NCI-H748 treated with DMSO at 0.1 percent for 48 hours (cell line): ENCODE measurements around the gene ZNF605.
A peak's percentile ranks its signal among the peaks of the same experiment; 100 is the strongest.
"Not testable (repeated sequence)": the region's sequence is repeated elsewhere in the genome, so short reads cannot be mapped to it uniquely, and the experiment has no call there.

Experiments
- DNase-seq: peaks from one replicate; lab custom pipeline; 2025; lab: John Stamatoyannopoulos, UW

Gene ZNF605

DNA sequence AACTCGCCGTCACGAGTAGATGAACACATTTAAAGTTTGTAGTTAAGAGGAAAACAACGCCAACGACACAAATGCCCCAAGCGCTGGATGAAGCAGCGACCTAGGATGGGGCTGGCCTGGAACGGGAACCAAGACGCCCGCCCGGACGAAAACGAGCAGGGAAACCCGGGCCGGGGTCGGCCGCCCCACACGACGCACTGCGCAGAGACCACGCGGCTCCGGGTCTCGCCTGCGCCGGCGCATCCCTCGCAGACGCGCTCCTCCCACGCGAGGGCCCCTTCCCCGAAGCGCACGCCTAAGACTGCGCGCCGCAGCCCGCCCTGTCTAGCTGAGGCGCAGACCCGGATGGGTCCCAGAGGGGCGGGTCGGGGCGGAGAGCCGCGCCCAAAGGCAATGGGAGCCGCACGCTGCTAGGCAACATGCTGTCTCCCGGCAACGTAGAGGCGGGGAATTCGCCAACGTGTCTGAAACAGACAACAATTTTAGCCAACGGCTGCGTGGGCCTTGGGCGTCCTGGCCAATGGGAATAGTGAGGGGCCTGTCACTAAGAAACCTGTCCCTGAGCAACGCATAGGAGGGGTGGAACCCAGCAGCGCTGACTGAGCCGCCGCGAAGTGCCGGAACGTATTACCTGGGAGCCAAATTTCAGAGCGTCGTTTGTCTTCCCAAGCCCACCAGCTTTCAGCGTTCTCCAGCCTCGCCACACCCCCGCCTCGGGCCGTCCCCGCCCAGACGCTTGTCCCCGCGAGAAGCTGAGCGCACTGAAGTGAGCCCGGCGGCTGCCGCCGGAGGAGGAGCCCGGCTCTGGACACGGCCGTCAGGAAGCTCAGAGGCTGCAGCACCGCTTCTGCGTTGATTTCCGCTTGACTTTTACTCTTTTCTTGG is 47.7 kb downstream of the ZNF605 start:
- DNase-seq: peak; percentile 97

- DNase-seq: not testable (repeated sequence)
These were observed 48.3 kb downstream of the ZNF605 start for GRCh38 chr12:132907789-132908144.

- no peak for DNase-seq
These were observed 48.9 kb downstream of the ZNF605 start for GRCh38 chr12:132907216-132907615.

DNA sequence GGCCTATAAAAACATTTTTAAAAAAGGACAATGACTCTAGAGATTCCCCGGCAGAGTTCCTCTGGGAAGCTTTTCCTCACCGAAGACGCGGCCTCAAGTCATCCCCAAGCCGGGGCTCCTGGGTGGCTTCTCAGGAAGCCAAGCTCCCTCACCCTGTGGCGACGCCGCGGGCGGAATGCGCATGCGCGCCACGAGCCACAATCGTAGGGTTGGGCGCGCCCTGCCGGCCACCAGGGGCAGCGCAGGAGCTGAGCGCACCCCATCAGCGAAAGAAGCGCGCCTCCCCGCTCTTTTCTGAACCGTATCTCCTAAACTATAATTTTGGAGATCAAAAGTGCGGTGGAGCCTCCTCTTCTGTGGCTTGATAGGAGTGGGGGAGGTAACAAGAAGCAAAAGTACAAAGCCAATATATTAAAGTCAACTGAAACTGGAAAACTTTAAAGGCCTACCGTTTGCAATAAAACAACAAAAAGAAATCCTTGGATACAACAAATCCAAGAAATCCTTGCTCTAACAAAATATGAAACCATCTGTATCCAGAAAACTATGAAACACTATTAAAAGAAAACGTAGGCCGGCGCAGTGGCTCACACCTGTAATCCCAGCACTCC is 51.3 kb downstream of the ZNF605 start:
- no peak for DNase-seq

- no peak for DNase-seq
These were observed 57.1 kb downstream of the ZNF605 start for GRCh38 chr12:132899033-132899432.

GRCh38 chr12:132888852-132889251 is 67.3 kb downstream of the ZNF605 start:
- DNase-seq: no peak

DNA sequence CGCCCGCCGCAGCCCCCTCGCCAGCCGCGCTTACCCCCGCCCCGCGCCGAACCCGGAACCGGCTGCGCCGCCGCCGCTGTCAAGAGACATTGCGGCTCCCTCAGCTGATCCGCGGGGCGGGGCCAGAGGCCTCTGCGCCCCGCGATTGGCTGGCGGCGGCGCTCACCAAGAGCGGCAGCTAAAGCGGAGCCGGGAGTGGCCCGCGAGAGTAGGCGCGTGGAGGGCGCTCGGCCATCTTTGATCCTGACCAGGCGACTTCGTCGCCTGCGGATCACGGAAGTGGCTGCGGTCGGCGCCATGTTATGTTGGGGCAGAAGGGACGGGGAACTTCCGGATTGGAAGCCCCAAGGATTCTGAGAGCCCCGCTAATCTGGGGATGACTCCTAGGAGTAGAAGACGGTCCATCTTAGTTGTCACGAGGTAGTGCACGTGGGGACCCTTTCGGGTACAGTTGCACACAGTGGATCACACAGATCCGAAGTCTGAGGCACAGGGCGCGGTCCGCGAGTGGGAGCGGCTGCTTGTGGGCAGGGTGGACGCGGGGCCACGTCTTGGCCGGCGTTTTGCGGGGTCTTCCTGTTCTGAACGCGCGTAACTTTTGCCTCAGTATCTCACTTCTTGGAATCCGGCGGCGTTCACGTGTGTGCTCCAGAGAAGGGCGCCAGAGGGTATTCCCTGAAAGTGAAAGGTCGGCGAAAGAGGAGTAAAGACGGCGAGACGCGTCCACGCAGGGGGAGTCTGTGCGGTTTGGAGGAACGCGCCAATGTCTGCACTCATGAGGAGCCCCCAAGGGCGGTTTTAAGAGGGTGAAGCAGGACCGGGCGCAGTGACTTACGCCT is 68.4 kb downstream of the ZNF605 start, which contains the start of gene CHFR:
TSS of gene CHFR (minus strand) at position 93 of the 839 bp plus-strand sequence. CDS start 277 bp downstream, outside the sequence.
- peak; percentile 83 for DNase-seq

DNA sequence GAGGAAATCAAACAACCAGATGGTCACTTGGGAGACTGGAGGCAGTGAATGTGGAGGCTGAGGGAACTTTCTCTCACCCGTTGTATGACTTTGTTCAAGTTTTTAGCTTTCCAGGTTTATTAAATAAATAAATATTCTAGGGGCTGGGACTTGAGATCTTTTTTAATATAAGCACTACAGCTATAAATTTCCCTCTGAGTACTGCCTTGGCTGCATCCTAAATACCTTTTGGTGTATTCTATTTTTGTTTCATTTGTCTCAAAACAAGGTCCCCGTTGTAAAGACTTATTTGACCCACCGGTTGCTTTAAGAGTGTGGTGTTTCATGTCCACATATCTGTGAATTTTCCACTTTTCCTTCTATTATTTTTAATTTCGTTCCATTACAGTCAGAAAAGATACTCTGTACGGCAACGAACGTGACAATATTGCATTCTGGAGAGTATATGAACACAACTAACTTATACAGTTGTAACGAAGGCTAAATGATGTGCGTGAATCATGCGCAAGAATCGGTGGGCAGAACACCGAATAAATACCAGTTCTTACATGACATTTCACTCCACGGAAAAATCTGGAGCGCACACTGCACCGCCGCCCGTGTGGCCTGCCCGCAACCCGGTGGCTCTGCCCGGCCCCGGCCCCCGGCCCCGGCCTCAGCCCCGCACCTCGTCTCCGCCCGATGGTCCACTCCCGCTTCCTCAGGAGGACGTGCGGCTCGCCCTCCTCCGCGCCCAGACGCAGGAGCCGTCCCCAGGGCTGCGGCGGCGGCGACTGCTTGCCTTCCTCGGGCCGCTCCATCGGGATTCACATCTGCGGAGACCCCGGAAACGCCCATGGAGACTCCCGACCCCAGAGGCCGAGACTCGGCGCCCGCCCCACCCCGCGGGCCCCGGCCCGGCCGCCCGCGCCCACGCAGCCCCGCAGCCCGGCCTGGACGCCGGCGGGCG is 69.3 kb downstream of the ZNF605 start:
- DNase-seq: no peak

- no peak for DNase-seq
These were observed 74.3 kb downstream of the ZNF605 start for GRCh38 chr12:132881818-132882217.

DNA sequence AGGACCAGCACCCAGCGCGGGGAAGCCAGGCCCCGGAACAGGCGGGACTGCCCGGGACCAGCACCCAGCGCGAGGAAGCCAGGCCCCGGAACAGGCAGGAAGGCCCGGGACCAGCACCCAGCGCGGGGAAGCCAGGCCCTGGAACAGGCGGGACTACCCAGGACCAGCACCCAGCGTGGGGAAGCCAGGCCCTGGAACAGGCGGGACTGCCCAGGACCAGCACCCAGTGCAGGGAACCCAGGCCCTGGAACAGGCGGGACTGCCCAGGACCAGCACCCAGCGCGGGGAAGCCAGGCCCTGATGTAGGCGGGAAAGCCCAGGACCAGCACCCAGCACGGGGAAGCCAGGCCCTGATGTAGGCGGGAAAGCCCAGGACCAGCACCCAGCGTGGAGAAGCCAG is 81.5 kb downstream of the ZNF605 start:
- DNase-seq: not testable (repeated sequence)

DNA sequence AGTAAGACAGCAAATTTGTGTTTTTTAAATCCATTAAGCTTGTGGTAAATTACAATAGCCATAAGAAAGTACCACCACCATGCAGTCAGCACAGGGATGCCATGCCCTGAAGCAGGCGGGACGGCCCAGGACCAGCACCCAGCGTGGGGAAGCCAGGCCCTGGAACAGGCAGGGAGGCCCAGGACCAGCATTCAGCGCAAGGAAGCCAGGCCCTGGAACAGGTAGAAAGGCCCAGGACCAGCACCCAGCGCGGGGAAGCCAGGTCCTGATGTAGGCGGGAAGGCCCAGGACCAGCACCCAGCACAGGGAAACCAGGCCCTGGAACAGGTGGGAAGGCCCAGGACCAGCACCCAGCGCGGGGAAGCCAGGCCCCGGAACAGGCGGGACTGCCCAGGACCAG is 81.9 kb downstream of the ZNF605 start:
- DNase-seq: no peak

GRCh38 chr12:132873724-132874123 is 82.4 kb downstream of the ZNF605 start:
- no peak for DNase-seq

- no peak for DNase-seq
These were observed 83.1 kb downstream of the ZNF605 start for GRCh38 chr12:132872975-132873421.

DNA sequence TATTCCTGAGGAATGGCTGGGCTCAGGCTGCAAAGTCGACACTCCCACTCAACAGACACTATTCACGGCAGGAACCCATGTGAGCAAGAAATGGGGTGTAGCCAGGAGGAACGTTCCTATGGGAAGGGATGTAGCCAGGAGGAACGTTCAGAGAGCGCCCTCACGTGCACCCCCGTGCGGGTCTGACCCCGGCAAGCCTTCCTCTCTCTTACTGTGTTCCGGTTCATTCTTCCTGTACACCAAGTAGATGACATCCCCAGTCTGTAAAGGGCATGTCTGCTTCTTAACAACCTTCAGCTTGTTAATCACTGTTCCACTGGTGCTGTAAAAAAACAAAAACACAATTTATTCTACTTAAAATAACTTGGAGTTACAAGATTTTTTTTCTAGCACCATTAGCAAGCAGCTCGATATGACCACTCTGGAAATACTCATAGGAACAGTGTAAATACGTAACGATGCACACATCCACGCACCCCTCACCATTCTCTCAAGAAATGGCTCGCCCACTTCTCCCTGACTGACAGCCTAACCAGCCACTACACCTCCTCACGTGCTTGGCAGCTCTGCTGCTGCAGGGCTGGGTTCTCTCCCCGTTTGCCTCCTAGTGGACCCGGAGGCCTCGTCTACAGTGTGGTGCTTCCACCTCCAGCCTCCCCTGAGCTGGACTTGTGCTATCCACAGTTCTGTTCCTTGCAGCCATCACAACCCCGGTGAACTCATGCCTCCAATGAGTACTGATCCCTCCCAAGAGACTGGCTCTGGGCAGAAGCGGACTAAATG is 83.8 kb downstream of the ZNF605 start:
- DNase-seq: no peak

DNA sequence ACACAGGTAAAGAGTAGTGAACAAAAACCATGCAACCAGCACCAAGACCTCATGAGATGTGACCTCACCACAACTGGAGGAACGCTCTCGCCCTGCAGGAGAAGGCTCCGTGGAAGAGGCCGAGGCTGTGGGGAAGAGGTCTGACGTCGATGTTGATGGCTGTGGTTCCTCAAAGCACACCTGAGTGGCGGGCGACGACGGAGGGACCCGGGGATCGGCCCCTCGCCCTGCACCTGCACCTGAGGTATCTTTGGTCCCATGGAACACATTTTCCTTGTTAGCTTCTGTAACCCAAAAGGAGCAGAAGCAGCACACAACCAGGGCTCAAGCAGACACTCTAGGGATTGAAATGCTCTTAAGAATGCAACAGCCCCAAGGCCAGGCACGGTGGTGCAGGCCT is 86.6 kb downstream of the ZNF605 start:
- no peak for DNase-seq
